ENCODE data around the gene PLA2G4A. TPM values are rescaled to one million over a fixed set of nuclear protein-coding genes. Genes with fewer than 3 reads are reported as not detected.

Gene PLA2G4A
- polyA plus RNA-seq, 1 donor from 2014 or later: not detected

GRCh38 chr1:186812570-186812969, 16.2 kb upstream of the PLA2G4A start:
- no peaks in the 10 kb centered on the region for H3K9me3 ChIP-seq (ENCODE audit: low read length)
- H3K9ac ChIP-seq (ENCODE audit: low read length): no peak overlapping the region
- no peak overlapping the region for H3K27ac ChIP-seq (ENCODE audit: low read length)
- H3K79me2 ChIP-seq (replicated peaks; ENCODE audit: insufficient read depth, low read length): no peaks in the 10 kb centered on the region
- no peak overlapping the region for H3K4me2 ChIP-seq (ENCODE audit: low read length)
- H3K9me2 ChIP-seq (ENCODE audit: insufficient read depth, low read length): no peaks in the 10 kb centered on the region
- H3K36me3 ChIP-seq (ENCODE audit: insufficient read depth, low read length): no peaks in the 10 kb centered on the region
- no peak for TF ChIP-seq EZH2 (IDR thresholded peaks at IDR 0.05; ENCODE audit: borderline replicate concordance, insufficient read depth, low read length, poor library complexity, severe bottlenecking)
- TF ChIP-seq EP300 (conservative IDR thresholded peaks at IDR 0.05; ENCODE audit: poor library complexity, severe bottlenecking): no peak
- TF ChIP-seq POLR2AphosphoS5 (IDR thresholded peaks at IDR 0.05): no peak
- TF ChIP-seq MXI1 (conservative IDR thresholded peaks at IDR 0.05; ENCODE audit: poor library complexity, severe bottlenecking): no peak
- no peak for TF ChIP-seq REST (IDR thresholded peaks at IDR 0.05; ENCODE audit: borderline replicate concordance)
- no peak for TF ChIP-seq SMC3 (conservative IDR thresholded peaks at IDR 0.05; ENCODE audit: poor library complexity)
- TF ChIP-seq CTCF (IDR thresholded peaks at IDR 0.05; ENCODE audit: poor library complexity, severe bottlenecking): no peak
- TF ChIP-seq RAD21 (conservative IDR thresholded peaks at IDR 0.05): no peak
- no peak for TF ChIP-seq TAF1 (IDR thresholded peaks at IDR 0.05; ENCODE audit: low read depth)
- H3K4me3 ChIP-seq (ENCODE audit: low read length): no peak overlapping the region
- no peak overlapping the region for H2AFZ ChIP-seq (ENCODE audit: low read depth, low read length)
- H3K27me3 ChIP-seq (ENCODE audit: insufficient read depth, low read depth, low read length): no peaks in the 10 kb centered on the region
- no peaks in the 10 kb centered on the region for H4K20me1 ChIP-seq (ENCODE audit: insufficient read depth)
- no peaks in the 10 kb centered on the region for H3F3A ChIP-seq (ENCODE audit: insufficient read depth, low read length, poor library complexity, severe bottlenecking)

GRCh38 chr1:186813420-186813819, 15.3 kb upstream of the PLA2G4A start:
- Histone ChIP-seq H3K36me3 (ENCODE audit: insufficient read depth, low read length) (no peaks in the 10 kb centered on the region), H2AFZ (ENCODE audit: low read depth, low read length) (no peak overlapping the region), H4K20me1 (ENCODE audit: insufficient read depth) (no peaks in the 10 kb centered on the region), H3K27me3 (ENCODE audit: insufficient read depth, low read depth, low read length) (no peaks in the 10 kb centered on the region), H3K4me2 (ENCODE audit: low read length) (no peak overlapping the region), H3K4me3 (ENCODE audit: low read length) (no peak overlapping the region), H3K9me2 (ENCODE audit: insufficient read depth, low read length) (no peaks in the 10 kb centered on the region), H3K79me2 (replicated peaks; ENCODE audit: insufficient read depth, low read length) (no peaks in the 10 kb centered on the region), H3K27ac (ENCODE audit: low read length) (no peak overlapping the region), H3F3A (ENCODE audit: insufficient read depth, low read length, poor library complexity, severe bottlenecking) (no peaks in the 10 kb centered on the region), H3K9me3 (ENCODE audit: low read length) (no peaks in the 10 kb centered on the region), H3K9ac (ENCODE audit: low read length) (no peak overlapping the region)
- no peak for TF ChIP-seq EP300 (conservative IDR thresholded peaks at IDR 0.05; ENCODE audit: poor library complexity, severe bottlenecking)

GRCh38 chr1:186819126-186819525, 9.6 kb upstream of the PLA2G4A start:
- Histone ChIP-seq H3F3A (ENCODE audit: insufficient read depth, low read length, poor library complexity, severe bottlenecking) (no peaks in the 10 kb centered on the region), H3K36me3 (ENCODE audit: insufficient read depth, low read length) (no peaks in the 10 kb centered on the region), H3K9me2 (ENCODE audit: insufficient read depth, low read length) (no peaks in the 10 kb centered on the region), H3K4me3 (ENCODE audit: low read length) (no peak overlapping the region), H3K27me3 (ENCODE audit: insufficient read depth, low read depth, low read length) (no peaks in the 10 kb centered on the region), H4K20me1 (ENCODE audit: insufficient read depth) (no peaks in the 10 kb centered on the region), H3K79me2 (replicated peaks; ENCODE audit: insufficient read depth, low read length) (no peaks in the 10 kb centered on the region), H2AFZ (ENCODE audit: low read depth, low read length) (no peak overlapping the region), H3K27ac (ENCODE audit: low read length) (no peak overlapping the region), H3K9me3 (ENCODE audit: low read length) (no peaks in the 10 kb centered on the region), H3K9ac (ENCODE audit: low read length) (no peak overlapping the region), H3K4me2 (ENCODE audit: low read length) (no peak overlapping the region)
- TF ChIP-seq EZH2 (IDR thresholded peaks at IDR 0.05; ENCODE audit: borderline replicate concordance, insufficient read depth, low read length, poor library complexity, severe bottlenecking) (no peak), SMC3 (conservative IDR thresholded peaks at IDR 0.05; ENCODE audit: poor library complexity) (no peak), RAD21 (conservative IDR thresholded peaks at IDR 0.05) (no peak), TAF1 (IDR thresholded peaks at IDR 0.05; ENCODE audit: low read depth) (no peak), MXI1 (conservative IDR thresholded peaks at IDR 0.05; ENCODE audit: poor library complexity, severe bottlenecking) (no peak), POLR2AphosphoS5 (IDR thresholded peaks at IDR 0.05) (no peak), CTCF (IDR thresholded peaks at IDR 0.05; ENCODE audit: poor library complexity, severe bottlenecking) (no peak), REST (IDR thresholded peaks at IDR 0.05; ENCODE audit: borderline replicate concordance) (no peak), EP300 (conservative IDR thresholded peaks at IDR 0.05; ENCODE audit: poor library complexity, severe bottlenecking) (no peak)

Data from neural cell (in vitro differentiated cells).